HFF-Myc (cell line): ENCODE results near the gene PDE5A.
"Not testable (repeated sequence)": the region's sequence is repeated elsewhere in the genome, so short reads cannot be mapped to it uniquely, and the experiment has no call there.

ENCODE experiments used
- DNase-seq: peaks from one replicate; pipeline ENCODE4 v3.0.0-alpha.2; 2011; ENCODE audit warnings: low read depth; ENCODE audit errors: extremely low read depth
- H3K4me3 ChIP-seq: replicated peaks from 2 replicates; pipeline ENCODE4 v1.5.1; 2011; ENCODE audit warnings: low read depth, mild to moderate bottlenecking, control low read depth, low read length
- CTCF ChIP-seq: IDR thresholded peaks from 2 replicates; pipeline ENCODE4 v1.5.1; 2012; ENCODE audit warnings: mild to moderate bottlenecking, low read depth, low read length, control low read depth; ENCODE audit errors: missing control alignments

PDE5A gene

GRCh38 chr4:119462733-119463132 lies 165.9 kb downstream of the PDE5A start:
- peak; percentile 9 for DNase-seq
- TF ChIP-seq CTCF: peak; percentile 12
- not testable (repeated sequence) for H3K4me3 ChIP-seq

- peak overlapping the region; percentile 35 for H3K4me3 ChIP-seq
- not testable (repeated sequence) for DNase-seq
These were observed 172.9 kb downstream of the PDE5A start for GRCh38 chr4:119455734-119456133.

- H3K4me3 ChIP-seq: peak overlapping the region; percentile 62
- DNase-seq: peak; percentile 78
These were observed 173.9 kb downstream of the PDE5A start for GRCh38 chr4:119454491-119455270.

GRCh38 chr4:119454151-119454490 lies 174.5 kb downstream of the PDE5A start:
- peak overlapping the region; percentile 62 for H3K4me3 ChIP-seq
- not testable (repeated sequence) for DNase-seq

- DNase-seq, H3K4me3 ChIP-seq: not testable (repeated sequence)
These were observed 175.3 kb downstream of the PDE5A start for GRCh38 chr4:119453286-119453685.

GRCh38 chr4:119449851-119450250 lies 178.8 kb downstream of the PDE5A start:
- not testable (repeated sequence) for H3K4me3 ChIP-seq, DNase-seq
